Kidney (tissue), 14 donors: Measurements from ENCODE around the gene STX11. TPM values are rescaled to one million over a fixed set of nuclear protein-coding genes. Genes with fewer than 3 reads are reported as not detected.

ENCODE experiments used
- DNase-seq, 5 donors: peaks; one replicate each; pipeline ENCODE4 v3.0.0-alpha.2; 2013 to 2020
- FAIRE-seq: peaks from 2 replicates; lab custom pipeline; 2012; peaks lifted over from hg19 to GRCh38; lab: Jason Lieb, UNC
- H3K27ac ChIP-seq, 2 donors: one replicate each; pipeline ENCODE4 v1.7.0; 2013; ENCODE audit warnings: low read depth in 2 of 2, low read length in 2 of 2, inconsistent platforms in 1 of 2
- H3K27me3 ChIP-seq: one replicate; pipeline ENCODE4 v1.7.1; 2013; ENCODE audit warnings: low read length, inconsistent platforms; ENCODE audit not compliant: control insufficient read depth, insufficient read depth
- H3K36me3 ChIP-seq, 3 donors: one replicate each; pipeline versions ENCODE4 v1.7.0 to v1.7.1; 2013; ENCODE audit warnings: low read length in 3 of 3, control low read depth in 1 of 3, inconsistent platforms in 1 of 3; ENCODE audit not compliant: insufficient read depth in 3 of 3, control insufficient read depth in 2 of 3
- H3K4me1 ChIP-seq, 3 donors: one replicate each; pipeline versions ENCODE4 v1.7.0 to v1.7.1; 2013; ENCODE audit warnings: low read length in 3 of 3, inconsistent platforms in 1 of 3, low read depth in 1 of 3; ENCODE audit not compliant: control insufficient read depth in 2 of 3, insufficient read depth in 2 of 3
- H3K4me3 ChIP-seq, 3 donors: one replicate each; pipeline versions ENCODE4 v1.7.0 to v1.8.1; 2013; ENCODE audit warnings: low read length in 3 of 3, control low read depth in 1 of 3, inconsistent platforms in 1 of 3
- H3K9ac ChIP-seq, 3 donors: one replicate each; pipeline versions ENCODE4 v1.7.0 to v1.7.1; 2013; ENCODE audit warnings: low read length in 3 of 3, control low read depth in 1 of 3, inconsistent platforms in 1 of 3
- H3K9me3 ChIP-seq, 3 donors: one replicate each; pipeline versions ENCODE4 v1.7.0 to v1.7.1; 2013; ENCODE audit warnings: low read length in 3 of 3, control low read depth in 1 of 3, inconsistent platforms in 1 of 3; ENCODE audit not compliant: control insufficient read depth in 2 of 3, insufficient read depth in 1 of 3
- intact Hi-C: fragments of 100-400 bp; cut with DNase I; formaldehyde crosslinking; loops from one replicate; pipeline ENCODE4 v1.11.1; 2022
- polyA plus RNA-seq: library from polyadenylated mRNA; stranded (reverse); fragments of 350-450 nt; fragmentation: Illumina TruSeq; extraction: RNeasy Lipid Tissue Mini Kit (QIAGEN cat#74804); gene quantifications from one replicate; pipeline ENCODE4 v1.2.3, GENCODE V29; 2014; ENCODE audit warnings: low read depth, low replicate concordance; ENCODE audit not compliant: insufficient read depth
- total RNA-seq: library from RNA; stranded (reverse); fragmentation: NEBNext Ultra II Directional; extraction: Animal tissue kit (Norgen Biotek cat#: 25700); gene quantifications from one replicate; pipeline ENCODE4 v1.2.1, GENCODE V29; 2021
- TF ChIP-seq, protein P1 (sequence below): IDR thresholded peaks from 3 replicates; pipeline ENCODE4 v1.5.1; 2012; ENCODE audit warnings: mild to moderate bottlenecking, moderate library complexity, borderline replicate concordance; ENCODE audit not compliant: insufficient read depth; ENCODE audit errors: extremely low read depth
- donor health status: control.
- donor health status: control.
- donor health status: control.
- donor health status: control.
- donor health status: control.
- donor health status: DM: yes; HTN: yes; CAD: no.
- donor health status: Normal renal cell carcinoma (clear cell type).

The STX11 gene
- total and polyA plus RNA-seq, 2 donors from 2014 or later: 2.0 to 6.7 TPM

DNA sequence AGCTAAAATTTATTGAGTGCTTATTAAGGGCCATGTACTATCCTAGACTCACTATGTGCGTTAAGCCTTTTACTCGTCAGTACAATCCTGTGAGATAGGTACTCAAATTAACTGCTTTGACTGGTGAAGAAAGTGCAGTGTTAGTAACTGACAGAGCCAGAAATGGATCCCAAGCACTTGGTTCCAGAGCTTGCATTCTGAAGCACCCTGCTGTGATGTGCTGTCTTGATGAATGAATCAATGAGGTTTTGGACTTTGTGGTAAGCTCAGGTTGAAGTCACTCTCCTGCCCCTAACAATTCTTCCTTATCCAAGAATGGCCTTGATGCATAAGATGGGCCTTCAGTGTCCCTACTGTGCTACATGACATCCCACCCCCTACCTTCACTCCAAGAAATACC is 3.7 kb downstream of the STX11 start:
- Histone ChIP-seq H3K4me1 (peaks cover 0 to 7% (median 0%) of the 10 kb centered on the region in 3 donors), H3K27me3 (peaks cover 3% of the 10 kb centered on the region), H3K27ac (no peak overlapping the region), H3K9ac (no peak overlapping the region), H3K9me3 (no peaks in the 10 kb centered on the region), H3K4me3 (no peak overlapping the region), H3K36me3 (no peaks in the 10 kb centered on the region)
- FAIRE-seq (no peak), DNase-seq (no peak)
- intact Hi-C loops: no loop called here
- TF ChIP-seq, protein P1, sequence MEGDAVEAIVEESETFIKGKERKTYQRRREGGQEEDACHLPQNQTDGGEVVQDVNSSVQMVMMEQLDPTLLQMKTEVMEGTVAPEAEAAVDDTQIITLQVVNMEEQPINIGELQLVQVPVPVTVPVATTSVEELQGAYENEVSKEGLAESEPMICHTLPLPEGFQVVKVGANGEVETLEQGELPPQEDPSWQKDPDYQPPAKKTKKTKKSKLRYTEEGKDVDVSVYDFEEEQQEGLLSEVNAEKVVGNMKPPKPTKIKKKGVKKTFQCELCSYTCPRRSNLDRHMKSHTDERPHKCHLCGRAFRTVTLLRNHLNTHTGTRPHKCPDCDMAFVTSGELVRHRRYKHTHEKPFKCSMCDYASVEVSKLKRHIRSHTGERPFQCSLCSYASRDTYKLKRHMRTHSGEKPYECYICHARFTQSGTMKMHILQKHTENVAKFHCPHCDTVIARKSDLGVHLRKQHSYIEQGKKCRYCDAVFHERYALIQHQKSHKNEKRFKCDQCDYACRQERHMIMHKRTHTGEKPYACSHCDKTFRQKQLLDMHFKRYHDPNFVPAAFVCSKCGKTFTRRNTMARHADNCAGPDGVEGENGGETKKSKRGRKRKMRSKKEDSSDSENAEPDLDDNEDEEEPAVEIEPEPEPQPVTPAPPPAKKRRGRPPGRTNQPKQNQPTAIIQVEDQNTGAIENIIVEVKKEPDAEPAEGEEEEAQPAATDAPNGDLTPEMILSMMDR: no peak

DNA sequence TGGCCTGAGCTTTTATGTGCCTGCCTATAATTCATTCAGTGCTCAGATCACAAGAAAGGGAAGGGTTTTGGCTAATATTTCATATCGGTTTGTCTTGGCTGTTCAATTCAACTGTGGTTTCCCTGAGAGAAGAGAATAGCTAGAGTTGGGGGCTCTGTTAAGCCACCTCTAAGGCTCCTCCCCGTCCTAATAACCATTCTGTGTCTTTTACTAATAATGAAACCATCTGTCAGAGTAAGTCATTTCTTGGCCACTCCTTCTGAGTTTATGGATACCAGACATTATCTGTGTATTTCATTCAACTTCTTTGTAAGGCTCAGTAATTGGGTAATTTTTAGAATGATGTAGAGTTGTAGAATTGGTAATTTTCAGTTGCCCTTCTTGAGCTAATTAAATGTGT is 5.2 kb downstream of the STX11 start:
- H3K4me1 ChIP-seq: peaks cover 0 to 7% (median 0%) of the 10 kb centered on the region in 3 donors
- H3K27me3 ChIP-seq: no peaks in the 10 kb centered on the region
- H3K27ac ChIP-seq: no peak overlapping the region

DNA sequence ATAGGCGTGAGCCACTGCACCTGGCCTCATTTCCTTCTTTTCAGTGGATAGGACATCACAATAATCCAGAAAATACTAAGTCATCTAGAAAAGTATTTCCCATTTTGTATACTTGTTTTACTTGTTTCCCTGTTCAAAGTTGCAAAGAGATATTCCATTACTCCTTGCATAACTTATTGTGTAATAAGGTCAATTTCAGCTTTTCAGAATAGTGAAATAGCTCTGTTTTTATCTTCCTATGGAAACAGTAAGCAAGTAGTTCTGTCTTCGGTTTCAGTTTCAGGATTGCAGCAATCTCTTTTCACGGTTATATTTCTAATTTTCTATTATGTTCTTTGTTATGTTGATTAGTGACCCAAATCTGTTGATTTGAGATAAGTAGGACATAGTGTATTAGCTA is 6.0 kb downstream of the STX11 start:
- Histone ChIP-seq H3K27ac (no peak overlapping the region), H3K9me3 (no peaks in the 10 kb centered on the region), H3K36me3 (no peaks in the 10 kb centered on the region), H3K9ac (no peak overlapping the region), H3K4me3 (no peak overlapping the region), H3K27me3 (no peaks in the 10 kb centered on the region), H3K4me1 (peaks cover 0 to 4% (median 0%) of the 10 kb centered on the region in 3 donors)
- intact Hi-C loops: no loop called here
- TF ChIP-seq, protein P1: no peak
- DNase-seq: no peak
- no peak for FAIRE-seq

More for the DNA sequence above, 5.2 kb downstream of the STX11 start:
- intact Hi-C loops: no loop called here
- FAIRE-seq (no peak), DNase-seq (no peak)
- H3K9ac ChIP-seq: no peak overlapping the region
- TF ChIP-seq, protein P1: no peak
- H3K36me3 ChIP-seq: no peaks in the 10 kb centered on the region
- no peak overlapping the region for H3K4me3 ChIP-seq
- no peaks in the 10 kb centered on the region for H3K9me3 ChIP-seq

DNA sequence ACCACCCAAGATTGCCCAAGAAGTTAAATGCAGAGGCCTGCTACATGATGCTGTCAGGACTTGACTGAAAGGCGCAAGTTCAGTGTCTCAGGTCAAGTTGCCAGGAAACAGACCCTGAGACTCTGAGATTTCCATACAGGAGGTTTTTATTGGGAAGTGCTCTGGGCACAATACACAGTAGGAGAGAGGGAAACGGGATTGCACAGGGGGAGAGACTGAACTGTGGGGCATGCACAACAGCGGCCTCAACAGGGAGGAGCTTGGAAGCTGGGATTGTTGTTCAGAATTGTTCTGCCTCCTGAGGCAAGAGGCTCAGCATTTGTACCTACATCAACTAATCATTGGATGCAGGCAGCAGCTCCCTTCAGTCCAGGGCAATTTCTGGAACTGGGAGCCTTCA is 6.7 kb downstream of the STX11 start:
- FAIRE-seq (no peak), DNase-seq (no peak)
- TF ChIP-seq, protein P1: no peak
- Histone ChIP-seq H3K27me3 (no peaks in the 10 kb centered on the region), H3K4me1 (no peaks in the 10 kb centered on the region), H3K4me3 (no peak overlapping the region), H3K36me3 (no peaks in the 10 kb centered on the region), H3K27ac (no peak overlapping the region), H3K9me3 (no peaks in the 10 kb centered on the region), H3K9ac (no peak overlapping the region)
- intact Hi-C loops: no loop called here
